Fibroblast of skin of left biceps (primary cell): ENCODE measurements around the gene DYNLT1.
"Not testable (repeated sequence)": the region's sequence is repeated elsewhere in the genome, so short reads cannot be mapped to it uniquely, and the experiment has no call there.

Experiments used
- DNase-seq, 2 experiments: peaks; one replicate each; pipeline ENCODE4 v3.0.0-alpha.2; 2013; ENCODE audit warnings: low read depth in 2 of 2

DYNLT1 gene

DNA sequence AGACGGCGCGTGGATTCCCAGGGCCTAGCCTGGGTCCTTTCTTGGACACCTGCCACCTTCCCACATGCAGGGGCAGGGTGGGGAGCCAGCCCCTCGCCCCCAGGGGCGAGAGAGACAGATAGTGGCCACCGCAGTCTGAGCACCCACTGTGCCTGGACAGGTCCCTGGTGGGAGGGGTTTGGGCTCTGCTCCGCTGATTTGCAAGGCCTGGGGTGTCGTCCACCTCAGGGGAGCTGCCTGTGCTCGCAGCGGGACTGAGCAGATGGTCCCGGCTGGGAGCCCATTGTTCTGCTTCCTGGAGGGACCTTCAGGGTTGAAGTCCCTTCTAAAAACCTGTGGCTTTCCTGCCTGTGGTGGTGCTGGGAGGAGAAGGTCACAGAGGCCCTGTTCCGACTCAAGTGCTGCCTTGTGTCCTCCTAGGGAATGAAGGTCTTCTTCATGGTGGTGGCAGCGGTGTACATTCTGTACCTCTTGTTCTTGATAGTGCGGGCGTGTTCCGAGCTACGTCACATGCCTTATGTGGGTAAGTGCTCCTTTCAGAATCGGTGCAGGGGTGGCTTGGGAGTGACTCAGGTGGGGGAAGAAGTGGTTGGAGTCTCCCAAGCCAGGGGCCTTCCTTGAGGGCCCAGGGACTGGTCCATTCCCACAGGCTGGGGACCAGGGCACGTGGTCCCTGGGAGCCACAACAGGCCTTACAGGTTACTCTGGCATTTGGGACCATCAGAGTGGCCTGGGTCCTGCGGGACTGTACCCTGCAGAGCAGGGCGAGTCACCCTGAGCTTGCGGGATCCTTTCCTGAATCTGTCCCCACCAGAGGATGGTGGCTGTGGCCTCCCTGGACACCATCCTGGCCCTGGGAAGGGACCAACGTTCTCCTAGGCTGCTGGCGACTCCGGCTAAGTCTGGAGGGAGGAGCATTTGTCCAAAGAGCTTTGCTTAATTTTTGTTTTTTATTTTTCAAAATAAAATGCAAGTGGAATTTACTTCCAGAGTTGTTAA, 19.6 kb downstream of the DYNLT1 start:
- DNase-seq = no peak

DNA sequence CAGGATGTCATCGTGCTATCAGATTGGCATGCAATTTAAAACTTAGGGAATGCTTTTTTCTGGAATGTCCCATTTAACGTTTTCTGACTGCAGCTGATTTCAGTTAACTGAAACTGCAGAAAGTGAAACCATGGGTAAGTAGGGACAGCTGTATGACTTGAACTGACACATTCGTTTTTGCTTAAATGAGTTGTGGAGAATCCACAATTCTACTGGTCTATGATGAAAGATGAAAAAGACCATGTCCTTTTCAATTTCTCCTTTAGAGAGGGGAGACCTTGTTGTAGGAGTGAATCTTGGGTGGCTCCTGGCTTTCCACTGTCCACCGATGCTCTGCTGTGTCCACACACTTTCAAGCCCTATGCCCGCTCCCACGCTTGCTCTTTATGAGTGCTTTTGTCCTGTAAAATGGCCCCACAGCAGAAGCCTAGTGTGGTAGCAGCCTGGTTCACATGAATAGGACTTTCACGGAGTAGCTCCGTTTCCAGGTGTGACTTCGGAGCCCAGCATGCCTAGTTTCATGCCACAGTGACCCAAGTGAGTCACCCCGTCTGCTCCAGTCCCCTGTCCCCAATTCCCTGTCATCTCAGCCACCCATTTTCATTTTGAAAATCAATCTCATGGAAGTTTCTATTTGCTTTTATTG, 21.9 kb downstream of the DYNLT1 start:
- DNase-seq = no peak

DNA sequence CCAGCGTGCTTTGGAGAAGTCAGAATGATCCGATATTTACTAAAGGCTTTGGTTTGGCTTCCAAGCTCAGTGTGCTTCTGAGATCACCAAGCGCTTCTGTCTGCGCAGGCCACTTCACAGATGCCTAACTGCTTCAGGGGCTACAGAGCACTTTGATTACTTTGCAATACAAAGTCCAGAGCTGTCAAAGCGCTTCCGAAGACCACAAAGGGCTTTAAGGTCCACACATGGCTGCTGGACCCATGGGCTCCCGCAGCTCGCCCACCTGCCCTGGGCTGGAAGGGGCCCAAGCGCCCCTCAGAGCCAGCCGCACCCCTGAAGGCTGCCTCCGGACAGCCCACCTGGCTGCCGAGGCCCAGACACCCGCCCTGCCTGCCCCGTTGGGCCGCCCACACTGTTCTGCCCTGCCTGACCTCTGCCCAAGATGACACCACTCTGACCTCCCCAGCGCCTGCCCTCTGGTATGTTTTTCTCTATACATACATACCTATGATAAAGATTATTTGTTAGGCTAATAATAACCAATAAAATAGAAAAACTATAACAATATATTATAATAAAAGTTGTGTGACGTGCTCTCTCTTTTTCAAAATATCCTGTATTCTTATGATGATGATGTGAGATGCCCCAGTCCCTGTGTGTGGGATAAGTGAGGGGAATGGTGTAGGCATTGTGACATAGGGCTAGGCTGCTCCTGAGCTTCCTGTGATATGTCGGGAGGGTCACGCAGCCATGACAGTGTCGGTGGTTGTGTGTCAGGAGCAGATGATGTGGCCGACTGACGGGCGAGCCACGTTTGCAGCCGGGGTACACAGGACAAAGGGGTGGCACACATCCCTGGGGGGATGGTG, 22.6 kb downstream of the DYNLT1 start:
- DNase-seq = no peak

DNA sequence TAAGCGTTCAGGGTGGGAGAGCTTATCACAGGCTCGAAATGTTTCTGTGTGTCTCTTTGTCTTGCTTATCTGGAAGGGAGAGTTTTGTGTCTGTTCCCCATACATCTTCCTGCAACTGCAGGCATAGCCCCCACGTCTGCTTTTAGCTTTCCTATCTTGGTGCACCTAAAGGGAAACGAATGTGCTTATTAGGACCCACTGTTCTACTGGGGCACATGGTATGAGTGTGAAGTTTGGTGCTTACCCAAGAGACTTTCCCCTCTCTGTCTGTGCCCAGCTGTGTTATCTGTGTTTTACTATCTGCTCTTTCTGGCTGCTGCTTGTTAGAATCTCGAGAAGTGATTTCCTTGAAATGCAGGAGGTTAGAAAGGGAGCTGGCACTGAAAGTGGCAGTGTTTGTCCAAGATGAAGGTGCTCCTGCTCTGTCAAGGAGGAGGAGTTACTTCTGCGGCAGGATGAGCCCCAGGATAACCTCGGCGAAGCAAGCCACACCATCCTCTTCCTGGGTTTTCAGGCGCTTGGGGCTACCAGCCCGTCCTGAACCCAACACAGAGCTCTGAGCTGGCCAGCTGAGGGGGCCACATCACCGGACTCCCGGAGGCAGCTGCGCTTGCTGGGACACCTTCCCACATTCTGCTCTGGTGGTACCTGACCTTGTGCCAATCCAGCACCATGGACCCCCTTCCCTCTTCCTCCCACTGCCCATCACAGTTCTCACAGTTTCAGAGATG, 23.4 kb downstream of the DYNLT1 start:
- DNase-seq = no peak

DNA sequence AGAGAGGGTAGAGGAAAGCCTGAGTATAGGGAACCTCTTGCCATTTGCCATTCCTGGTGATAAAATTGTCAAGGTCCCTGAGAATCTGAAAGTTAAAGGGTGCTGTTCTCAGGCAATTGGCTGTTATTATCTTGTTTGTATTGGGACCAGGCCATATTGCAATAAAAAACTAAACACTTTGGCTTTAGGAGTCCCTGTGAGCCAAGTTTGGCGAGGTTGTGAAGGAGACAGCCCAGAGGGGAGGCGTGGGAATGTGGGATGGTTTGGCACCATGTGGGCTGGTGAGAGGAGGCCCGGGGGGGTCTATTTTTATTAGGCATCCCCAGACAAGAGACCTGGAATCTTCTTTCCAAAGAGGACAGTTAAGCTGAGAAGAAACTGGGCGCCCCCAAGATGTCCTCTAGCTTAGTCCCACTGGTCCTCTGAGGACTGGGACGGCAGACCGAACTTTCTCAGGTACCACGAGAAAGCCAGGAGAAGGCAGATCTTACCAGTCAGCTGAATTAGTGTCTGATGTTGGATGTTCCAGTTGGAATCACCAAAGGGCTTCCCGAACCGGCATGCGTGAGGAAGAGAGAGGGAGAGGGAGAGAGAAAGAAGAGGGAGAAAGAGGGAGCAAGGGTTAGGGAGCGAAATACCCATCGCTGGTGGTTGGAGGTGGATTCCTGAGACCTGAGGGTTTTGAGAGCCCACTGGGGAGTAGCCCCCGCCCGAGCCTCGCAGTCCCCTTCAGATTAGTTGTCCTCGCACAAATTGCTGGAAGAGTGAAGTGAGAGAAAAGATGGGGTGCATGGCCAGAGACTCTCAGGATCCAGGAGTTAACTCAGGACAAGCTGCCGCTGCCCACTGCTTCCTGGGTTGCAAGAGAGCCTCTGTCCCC, 24.4 kb downstream of the DYNLT1 start:
- DNase-seq = no peak

DNA sequence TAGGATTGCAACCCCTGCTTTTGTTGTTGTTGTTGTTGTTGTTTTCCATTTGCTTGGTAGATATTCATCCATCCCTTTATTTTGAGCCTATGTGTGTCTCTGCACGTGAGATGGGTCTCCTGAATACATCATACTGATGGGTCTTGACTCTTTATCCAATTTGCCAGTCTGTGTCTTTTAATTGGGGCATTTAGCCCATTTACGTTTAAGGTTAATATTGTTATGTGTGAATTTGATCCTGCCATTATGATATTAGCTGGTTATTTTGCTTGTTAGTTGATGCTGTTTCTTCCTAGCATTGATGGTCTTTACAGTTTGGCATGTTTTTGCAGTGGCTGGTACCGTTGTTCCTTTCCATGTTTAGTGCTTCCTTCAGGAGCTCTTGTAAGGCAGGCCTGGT, 26.3 kb downstream of the DYNLT1 start:
- not testable (repeated sequence) for DNase-seq

DNA sequence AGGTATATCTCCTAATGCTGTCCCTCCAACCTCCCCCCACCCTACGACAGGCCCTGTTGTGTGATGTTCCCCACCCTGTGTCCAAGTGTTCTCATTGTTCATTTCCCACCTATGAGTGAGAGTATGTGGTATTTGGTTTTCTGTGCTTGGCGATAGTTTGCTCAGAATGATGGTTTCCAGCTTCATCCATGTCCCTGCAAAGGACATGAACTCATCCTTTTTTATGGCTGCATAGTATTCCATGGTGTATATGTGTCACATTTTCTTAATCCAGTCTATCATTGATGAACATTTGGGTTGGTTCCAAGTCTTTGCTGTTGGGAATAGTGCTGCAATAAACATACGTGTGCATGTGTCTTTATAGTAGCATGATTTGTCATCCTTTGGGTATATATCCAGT, 29.9 kb downstream of the DYNLT1 start:
- not testable (repeated sequence) for DNase-seq

DNA sequence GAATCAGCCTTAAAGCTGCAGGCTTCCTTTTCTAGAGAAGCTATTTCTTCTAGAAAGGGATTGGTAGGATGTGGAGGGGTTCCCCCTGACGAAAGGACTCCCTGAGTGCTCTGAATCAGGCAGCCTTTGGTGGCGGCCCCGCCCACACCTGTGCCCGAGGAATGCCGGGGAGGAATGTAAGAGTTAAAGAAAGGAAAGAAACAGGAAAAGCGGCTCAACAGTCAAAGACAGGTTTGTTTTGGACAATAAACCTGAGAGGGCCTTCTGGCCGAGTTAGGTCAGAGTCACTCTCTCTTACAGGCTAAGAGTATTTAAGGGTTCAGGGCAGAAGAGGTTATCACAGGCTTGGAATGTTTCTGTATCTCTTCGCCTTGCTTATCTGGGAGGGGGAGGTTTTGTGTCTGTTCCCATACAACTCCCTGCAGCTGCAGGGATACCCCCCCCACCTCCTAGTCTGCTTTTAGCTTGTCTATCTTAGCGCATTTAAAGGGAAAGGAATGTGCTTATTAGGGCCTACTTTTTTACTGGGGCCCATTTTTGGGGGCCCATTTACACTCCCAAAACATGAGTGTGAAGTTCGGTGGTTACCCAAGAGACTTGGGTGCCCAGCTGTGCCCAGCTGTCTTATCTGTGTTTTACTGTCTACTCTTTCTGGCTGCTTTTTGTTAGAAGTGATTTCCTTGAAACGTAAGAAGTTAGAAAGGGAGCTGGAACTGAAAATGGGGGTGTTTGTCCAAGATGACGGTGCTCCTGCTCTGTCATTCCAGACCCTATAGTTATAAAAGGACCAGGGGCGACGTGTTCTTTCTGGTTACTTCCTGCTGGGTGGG, 32.8 kb downstream of the DYNLT1 start:
- DNase-seq = no peak

DNA sequence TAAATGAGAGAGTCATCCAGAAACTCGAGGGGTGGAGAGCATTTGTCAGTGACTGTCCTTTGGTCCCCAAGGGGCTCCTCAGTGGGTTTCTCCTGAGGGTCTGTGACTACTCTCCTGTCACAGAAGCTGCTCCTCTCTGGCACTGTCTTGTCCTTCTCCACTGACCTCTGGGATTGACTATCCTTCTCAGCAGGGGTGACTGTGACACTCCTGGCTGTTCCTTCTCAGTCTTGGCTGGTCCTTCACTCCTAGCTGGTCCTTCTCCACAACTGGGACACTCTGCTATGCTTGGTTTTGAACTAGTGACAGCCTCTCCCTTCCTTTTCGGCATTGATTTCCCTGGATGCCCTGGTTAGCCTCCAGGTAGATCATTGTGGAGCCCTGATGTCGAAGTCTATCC, 33.5 kb downstream of the DYNLT1 start:
- DNase-seq = no peak

DNA sequence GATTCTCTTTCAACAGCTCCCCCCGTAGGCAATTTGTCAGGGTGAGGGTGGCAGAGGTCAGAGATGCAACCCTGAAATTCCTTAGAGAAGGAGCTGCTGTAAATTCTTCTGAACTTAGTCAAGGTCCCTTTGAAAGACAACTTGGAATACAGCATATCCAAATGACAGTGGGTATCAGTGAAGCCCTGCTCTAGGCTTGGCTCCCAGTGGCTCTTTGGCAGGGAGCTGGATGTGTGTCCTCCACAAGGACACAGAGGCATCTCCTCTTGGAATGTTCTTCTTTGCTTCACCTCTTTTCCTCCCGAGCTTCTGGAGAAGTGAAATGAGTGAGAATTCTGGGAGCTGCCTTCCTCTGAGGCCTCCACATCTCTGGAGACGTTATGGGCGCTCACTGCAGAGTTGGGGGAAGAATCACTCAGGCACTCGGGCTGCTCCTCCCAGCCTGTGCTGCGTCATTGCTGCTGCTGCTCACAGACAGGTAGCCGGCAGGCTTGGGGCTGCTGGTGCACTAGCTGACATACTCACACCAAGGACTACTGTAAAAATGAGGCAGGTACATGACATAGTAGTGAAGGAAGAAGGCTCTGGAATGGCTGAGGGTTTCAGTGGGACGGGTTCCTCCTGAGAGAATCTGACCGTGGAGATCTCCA, 34.1 kb downstream of the DYNLT1 start:
- DNase-seq = no peak

DNA sequence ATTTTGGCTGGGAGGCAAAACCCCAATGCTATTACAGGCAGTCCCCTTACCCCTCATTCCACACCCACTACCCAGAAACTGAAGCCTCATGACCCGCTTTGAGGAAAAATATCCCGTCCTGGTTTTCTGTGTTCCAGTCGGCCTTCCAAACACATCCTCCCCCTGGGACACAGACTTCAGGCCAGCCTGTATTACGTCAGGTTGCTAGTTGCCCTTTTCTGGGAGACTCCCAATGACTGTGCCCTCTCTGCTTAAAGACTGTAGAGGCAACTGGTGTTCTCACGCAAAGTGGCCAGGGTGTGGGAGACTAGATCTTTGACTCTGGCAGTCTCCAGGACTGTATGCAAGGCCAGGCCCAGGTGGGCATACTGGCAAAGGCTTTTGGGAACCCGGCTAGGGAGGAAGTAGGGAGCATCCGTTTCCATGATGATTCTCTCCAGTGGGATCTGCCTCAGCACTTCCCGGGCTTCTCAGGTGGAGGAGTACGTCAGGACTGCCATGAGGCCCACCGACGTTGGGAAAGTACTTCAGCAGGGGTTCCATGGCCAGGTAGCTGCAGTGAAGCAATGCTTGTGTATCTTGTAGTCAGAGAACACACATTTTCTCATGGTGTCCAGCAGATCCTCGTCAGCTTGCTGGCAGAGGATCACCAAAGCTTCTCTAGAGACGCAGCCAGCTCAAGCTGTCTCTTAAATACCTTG, 34.9 kb downstream of the DYNLT1 start:
- no peak for DNase-seq

DNA sequence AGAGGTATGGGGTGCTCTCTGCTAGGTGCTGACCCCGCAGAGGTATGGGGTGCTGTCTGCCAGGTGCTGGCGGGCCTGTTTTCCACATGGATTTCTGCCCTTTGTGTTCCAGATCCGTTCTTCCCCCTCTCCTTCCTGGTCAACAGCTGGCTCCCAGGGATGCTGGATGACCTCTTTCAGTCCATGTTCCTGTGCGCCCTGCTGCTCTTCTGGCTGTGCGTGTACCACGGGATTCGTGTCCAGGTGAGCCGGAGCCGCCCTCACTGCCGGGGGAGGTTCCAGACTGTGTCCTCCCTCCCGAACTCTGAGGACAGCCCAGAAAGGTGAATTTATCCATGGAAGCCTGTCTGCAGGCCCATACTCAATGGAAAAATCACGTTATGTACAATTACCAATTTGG, 36.3 kb downstream of the DYNLT1 start:
- no peak for DNase-seq

DNA sequence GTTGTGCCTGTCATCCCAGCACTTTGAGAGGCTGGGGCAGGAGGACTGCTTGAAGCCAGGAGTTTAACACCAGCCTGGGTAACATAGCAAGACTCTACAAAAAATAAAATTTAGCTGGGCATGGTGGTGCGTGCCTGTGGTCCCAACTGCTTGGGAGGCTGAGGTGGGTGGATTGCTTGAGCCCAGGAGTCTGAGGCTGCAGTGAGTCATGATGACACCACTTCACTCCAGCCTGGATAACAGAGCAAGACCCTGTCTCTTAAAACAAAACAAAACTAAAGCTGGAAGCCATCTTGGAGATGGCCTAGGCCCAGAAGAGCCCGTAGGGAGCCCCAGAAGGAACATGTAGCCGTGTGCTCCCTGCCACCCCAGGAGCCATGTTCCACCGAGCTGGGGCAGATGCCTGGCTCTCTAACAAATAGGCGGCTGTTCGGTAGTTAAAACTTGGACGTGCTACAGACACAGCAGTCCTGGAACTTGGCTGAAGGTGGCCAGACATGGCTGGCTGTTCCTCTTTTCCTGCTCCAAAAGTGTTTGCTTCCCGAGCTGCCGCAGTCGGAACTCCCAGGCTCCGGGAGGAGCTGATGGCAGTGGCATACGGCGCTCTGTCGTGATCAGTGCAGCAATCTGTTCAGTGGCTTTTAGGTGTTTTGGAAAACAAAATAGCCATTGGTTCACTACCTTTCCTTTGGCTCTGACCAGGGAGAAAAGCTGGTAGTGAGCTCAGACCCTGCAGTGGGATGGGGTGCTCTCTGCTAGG, 37.0 kb downstream of the DYNLT1 start:
- no peak for DNase-seq

DNA sequence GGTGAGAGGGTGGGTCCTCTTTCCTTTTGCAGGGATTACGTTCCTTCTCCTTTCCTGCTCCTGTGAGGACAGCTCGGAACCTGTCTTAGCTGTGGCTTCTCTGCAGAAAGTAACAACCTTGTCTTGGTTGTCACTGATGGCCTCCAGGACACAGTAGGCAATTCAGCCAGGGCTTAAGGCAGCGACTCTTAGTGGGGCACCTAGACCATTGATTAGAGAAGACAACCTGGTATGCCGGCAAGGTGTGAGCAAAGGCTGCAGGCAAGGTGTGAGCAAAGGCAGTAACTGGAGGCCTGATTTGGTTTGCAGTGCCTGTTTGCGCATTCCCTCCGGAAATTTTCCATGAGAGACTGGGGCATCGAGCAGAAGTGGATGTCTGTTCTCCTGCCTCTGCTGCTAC, 37.6 kb downstream of the DYNLT1 start:
- DNase-seq = no peak

DNA sequence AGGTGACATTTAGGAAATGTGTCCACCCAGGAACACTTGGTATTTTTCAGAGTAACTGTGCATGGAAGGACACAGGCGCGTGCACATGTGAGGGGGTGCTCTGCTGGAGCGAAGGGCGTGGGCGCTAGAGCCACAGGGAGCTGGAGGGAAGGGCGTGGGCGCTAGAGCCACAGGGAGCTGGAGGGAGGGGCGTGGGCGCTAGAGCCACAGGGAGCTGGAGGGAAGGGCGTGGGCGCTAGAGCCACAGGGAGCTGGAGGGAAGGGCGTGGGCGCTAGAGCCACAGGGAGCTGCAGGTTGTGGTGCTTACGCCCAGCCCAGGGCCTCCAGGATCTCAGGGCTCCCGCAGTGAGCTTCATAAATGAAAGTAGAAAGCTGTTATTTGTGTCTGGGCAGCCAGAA, 38.5 kb downstream of the DYNLT1 start:
- DNase-seq = not testable (repeated sequence)

DNA sequence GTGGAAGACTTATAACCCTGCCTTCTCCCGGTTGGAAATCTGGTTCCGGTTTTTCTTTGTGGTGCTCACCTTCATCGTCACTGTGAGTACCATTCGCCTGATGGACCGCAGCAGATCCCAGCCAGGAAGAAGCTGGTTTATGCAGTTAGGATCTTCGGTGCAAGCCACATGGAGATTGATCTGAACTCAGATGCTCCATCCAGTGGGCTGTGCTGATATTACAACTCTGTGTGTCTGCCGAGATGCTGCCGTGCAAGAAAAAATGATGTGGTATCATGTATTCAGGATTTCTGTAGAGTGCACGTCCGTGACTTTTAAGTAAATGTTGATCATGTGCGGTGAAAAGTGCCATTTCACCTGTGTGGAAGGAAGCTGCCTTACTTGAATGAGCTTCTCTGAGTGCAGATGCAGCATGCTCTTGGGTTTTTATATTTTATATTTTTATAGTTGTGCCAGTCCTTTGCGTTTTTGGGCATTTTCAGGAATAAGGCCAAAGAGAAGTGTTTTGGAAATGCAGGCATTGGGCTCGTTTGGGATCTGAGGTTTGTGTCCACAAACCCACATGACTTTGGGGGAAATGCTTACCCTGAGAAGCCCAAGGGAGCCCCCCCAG, 39.2 kb downstream of the DYNLT1 start:
- peak; percentile 32 to 44 for DNase-seq

DNA sequence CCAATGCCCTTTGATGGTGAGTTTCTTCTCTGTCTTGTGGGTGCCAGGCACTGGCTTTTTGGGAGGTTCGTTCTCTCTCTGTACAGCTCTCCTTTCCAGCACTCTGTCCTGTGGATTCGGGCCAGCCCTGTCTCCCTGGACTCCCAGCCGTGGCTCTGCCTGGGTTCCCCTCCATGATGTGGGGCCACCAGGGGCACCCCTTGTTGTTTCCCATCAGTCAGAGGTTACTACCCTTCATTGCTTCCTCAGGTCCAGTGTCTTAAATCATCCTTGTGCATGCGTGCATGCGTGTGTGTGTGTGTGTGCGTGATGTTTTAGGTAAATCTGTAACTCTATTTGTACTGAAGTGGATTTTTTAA, 40.5 kb downstream of the DYNLT1 start:
- no peak for DNase-seq
